ENCODE data around the gene VHLL. TPM values are rescaled to one million over a fixed set of nuclear protein-coding genes. Genes with fewer than 3 reads are reported as not detected.
"Not testable (repeated sequence)": the region's sequence is repeated elsewhere in the genome, so short reads cannot be mapped to it uniquely, and the experiment has no call there.

The VHLL gene
- total RNA-seq = 0.46 TPM in 1 of 2 replicates, not detected in the other
- long read RNA-seq = 0 reads

GRCh38 chr1:156298852-156299357, at the start of gene VHLL:
VHLL (minus strand) TSS chr1:156299307; CDS start chr1:156299189, 118 bp downstream.
- no peak for TF ChIP-seq CTCF (IDR thresholded peaks at IDR 0.05; ENCODE audit: unreplicated experiment)
- no peaks in the 10 kb centered on the region for H3K36me3 Mint-ChIP-seq (ENCODE audit: insufficient read depth)
- H3K4me3 Mint-ChIP-seq (ENCODE audit: low read depth) = no peak within 1 kb of the TSS
- H3K27me3 Mint-ChIP-seq = no peaks in the 10 kb centered on the region
- H3K27ac Mint-ChIP-seq = no peak within 1 kb of the TSS
- H3K4me1 Mint-ChIP-seq (ENCODE audit: low read depth) = peaks cover 5% of the 10 kb centered on the region
- no peak for DNase-seq (ENCODE audit: low spot score, unreplicated experiment)
- H3K9me3 Mint-ChIP-seq (ENCODE audit: low read depth) = no peaks in the 10 kb centered on the region

GRCh38 chr1:156347331-156347730, 48.2 kb upstream of the VHLL start:
- Mint-ChIP-seq H3K4me1 (ENCODE audit: low read depth) (peaks cover 13% of the 10 kb centered on the region), H3K9me3 (ENCODE audit: low read depth) (no peaks in the 10 kb centered on the region), H3K27me3 (peaks cover 2% of the 10 kb centered on the region), H3K27ac (no peak overlapping the region), H3K36me3 (ENCODE audit: insufficient read depth) (no peaks in the 10 kb centered on the region), H3K4me3 (ENCODE audit: low read depth) (no peak overlapping the region)
- DNase-seq (ENCODE audit: low spot score, unreplicated experiment) = no peak
- TF ChIP-seq CTCF (IDR thresholded peaks at IDR 0.05; ENCODE audit: unreplicated experiment) = no peak

- H3K27me3 Mint-ChIP-seq = peaks cover 2% of the 10 kb centered on the region
- no peak for TF ChIP-seq CTCF (IDR thresholded peaks at IDR 0.05; ENCODE audit: unreplicated experiment)
- no peak overlapping the region for H3K27ac Mint-ChIP-seq
These were observed 47.5 kb upstream of the VHLL start for GRCh38 chr1:156346636-156347035.

GRCh38 chr1:156346035-156346434, 46.9 kb upstream of the VHLL start:
- H3K36me3 Mint-ChIP-seq (ENCODE audit: insufficient read depth); H3K27ac Mint-ChIP-seq; DNase-seq (ENCODE audit: low spot score, unreplicated experiment); H3K9me3 Mint-ChIP-seq (ENCODE audit: low read depth); H3K27me3 Mint-ChIP-seq; H3K4me3 Mint-ChIP-seq (ENCODE audit: low read depth): not testable (repeated sequence)
- H3K4me1 Mint-ChIP-seq (ENCODE audit: low read depth) = peaks cover 13% of the 10 kb centered on the region

More at GRCh38 chr1:156346636-156347035, 47.5 kb upstream of the VHLL start:
- no peak overlapping the region for H3K4me3 Mint-ChIP-seq (ENCODE audit: low read depth)
- H3K9me3 Mint-ChIP-seq (ENCODE audit: low read depth) = no peaks in the 10 kb centered on the region
- DNase-seq (ENCODE audit: low spot score, unreplicated experiment) = no peak
- H3K4me1 Mint-ChIP-seq (ENCODE audit: low read depth) = peaks cover 13% of the 10 kb centered on the region
- no peaks in the 10 kb centered on the region for H3K36me3 Mint-ChIP-seq (ENCODE audit: insufficient read depth)

- Mint-ChIP-seq H3K36me3 (ENCODE audit: insufficient read depth) (no peaks in the 10 kb centered on the region), H3K4me3 (ENCODE audit: low read depth) (no peak overlapping the region), H3K27me3 (peaks cover 2% of the 10 kb centered on the region), H3K4me1 (ENCODE audit: low read depth) (peaks cover 13% of the 10 kb centered on the region), H3K9me3 (ENCODE audit: low read depth) (no peaks in the 10 kb centered on the region), H3K27ac (no peak overlapping the region)
- TF ChIP-seq CTCF (IDR thresholded peaks at IDR 0.05; ENCODE audit: unreplicated experiment) = no peak
- DNase-seq (ENCODE audit: low spot score, unreplicated experiment) = no peak
These were observed 45.3 kb upstream of the VHLL start for GRCh38 chr1:156344409-156344808.
